NT2/D1 (cell line): ENCODE measurements around the gene FAM124B.

Experiments
- SUZ12 ChIP-seq: IDR thresholded peaks from 2 replicates; pipeline ENCODE4 v1.6.1; 2011; ENCODE audit not compliant: insufficient read length, insufficient read depth; ENCODE audit errors: extremely low read depth
- YY1 ChIP-seq: IDR thresholded peaks from 2 replicates; pipeline ENCODE4 v1.6.1; 2011; ENCODE audit not compliant: insufficient read length, insufficient read depth

DNA sequence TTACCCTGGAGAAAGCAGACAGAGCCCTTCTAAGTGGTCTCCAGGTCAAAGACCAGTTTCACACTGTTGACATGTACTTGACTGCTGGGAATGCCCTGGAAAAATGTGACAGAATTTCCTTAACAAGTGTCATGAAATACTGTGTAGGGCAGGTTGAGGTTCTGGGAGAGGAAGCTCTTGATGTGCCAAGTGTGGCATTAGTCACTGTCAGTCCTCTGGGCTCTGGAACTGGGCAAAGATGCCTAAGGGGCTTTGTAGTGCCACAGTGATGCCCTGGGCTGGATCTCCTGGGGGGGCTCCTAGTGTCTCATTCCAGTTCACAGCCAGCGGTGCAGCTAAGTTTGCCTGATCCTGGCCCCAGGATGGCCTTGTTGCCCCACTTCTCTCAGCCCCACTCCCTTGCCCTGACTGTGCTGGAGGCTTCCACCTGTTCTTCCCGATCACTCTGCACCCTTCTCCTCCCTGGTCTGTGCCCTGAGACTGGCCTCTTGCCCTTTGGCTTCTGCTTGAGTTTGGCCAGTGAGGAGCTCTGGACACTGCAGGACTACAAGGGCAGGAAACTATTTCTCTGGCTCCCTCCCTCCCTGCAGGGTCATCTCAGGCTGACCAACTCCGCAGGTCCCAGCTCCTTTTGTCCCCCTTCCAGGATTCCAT is 27.0 kb upstream of the FAM124B start:
- no peak for TF ChIP-seq SUZ12
- TF ChIP-seq YY1, result no peak
